NCI-H187 (cell line): ENCODE data around the gene GDF15.
"Not testable (repeated sequence)": the region's sequence is repeated elsewhere in the genome, so short reads cannot be mapped to it uniquely, and the experiment has no call there.

Experiments
- DNase-seq, 2 experiments: peaks; one replicate each; lab custom pipeline; 2025; lab: John Stamatoyannopoulos, UW

Gene GDF15

GRCh38 chr19:18385675-18386542 is at the start of gene GDF15:
Gene GDF15 (plus strand): TSS chr19:18386158. CDS start chr19:18386190, 32 bp downstream.
- DNase-seq: no peak

GRCh38 chr19:18338541-18338940 is 47.4 kb upstream of the GDF15 start:
- DNase-seq: no peak

- DNase-seq: no peak
These were observed 46.2 kb upstream of the GDF15 start for GRCh38 chr19:18339723-18340122.

GRCh38 chr19:18340190-18340989 is 45.6 kb upstream of the GDF15 start, which contains the start of gene PGPEP1:
Gene PGPEP1 (plus strand): TSS chr19:18340598. CDS start chr19:18340682, 84 bp downstream.
- no peak for DNase-seq

- DNase-seq: no peak
These were observed 44.7 kb upstream of the GDF15 start for GRCh38 chr19:18340990-18341868.

- DNase-seq: no peak
These were observed 43.8 kb upstream of the GDF15 start for GRCh38 chr19:18342090-18342632.

GRCh38 chr19:18344582-18344950 is 41.4 kb upstream of the GDF15 start:
- no peak for DNase-seq

GRCh38 chr19:18345296-18345695 is 40.7 kb upstream of the GDF15 start:
- no peak for DNase-seq

GRCh38 chr19:18346091-18346490 is 39.9 kb upstream of the GDF15 start:
- DNase-seq: no peak

GRCh38 chr19:18348171-18348570 is 37.8 kb upstream of the GDF15 start:
- no peak for DNase-seq

GRCh38 chr19:18348818-18349339 is 37.1 kb upstream of the GDF15 start:
- not testable (repeated sequence) for DNase-seq

- DNase-seq: no peak
These were observed 36.3 kb upstream of the GDF15 start for GRCh38 chr19:18349524-18350128.

- DNase-seq: no peak
These were observed 35.5 kb upstream of the GDF15 start for GRCh38 chr19:18350490-18350889.

GRCh38 chr19:18351544-18351943 is 34.4 kb upstream of the GDF15 start:
- DNase-seq: no peak

- no peak for DNase-seq
These were observed 32.5 kb upstream of the GDF15 start for GRCh38 chr19:18353378-18354005.

- not testable (repeated sequence) for DNase-seq
These were observed 31.2 kb upstream of the GDF15 start for GRCh38 chr19:18354743-18355142.

GRCh38 chr19:18357041-18357440 is 28.9 kb upstream of the GDF15 start:
- no peak for DNase-seq

GRCh38 chr19:18361646-18362045 is 24.3 kb upstream of the GDF15 start:
- no peak for DNase-seq

- DNase-seq: no peak
These were observed 22.9 kb upstream of the GDF15 start for GRCh38 chr19:18362934-18363542.

GRCh38 chr19:18363787-18364186 is 22.2 kb upstream of the GDF15 start:
- no peak for DNase-seq
